ENCODE results near the gene PPME1.

Gene PPME1

GRCh38 chr11:74299015-74299414 lies 127.9 kb downstream of the PPME1 start:
- H3K4me1 Mint-ChIP-seq (ENCODE audit: low read depth): peaks cover 5% of the 10 kb centered on the region
- H3K36me3 Mint-ChIP-seq (ENCODE audit: low read depth): no peaks in the 10 kb centered on the region
- no peaks in the 10 kb centered on the region for H3K9me3 Mint-ChIP-seq
- peaks cover 13% of the 10 kb centered on the region for H3K27me3 Mint-ChIP-seq (ENCODE audit: low read depth)
- H3K27ac Mint-ChIP-seq: no peak overlapping the region
- H3K4me3 Mint-ChIP-seq: no peak overlapping the region
